HEK293 (cell line): ENCODE data around the gene ZNF552.
"Not testable (repeated sequence)": the region's sequence is repeated elsewhere in the genome, so short reads cannot be mapped to it uniquely, and the experiment has no call there.

Experiments
- REPIN1 ChIP-seq: fragments of 450-650 bp; formaldehyde crosslinking; IDR thresholded peaks from 2 replicates; pipeline ENCODE4 v1.5.1; 2017; ENCODE audit warnings: missing biosample characterization, missing genetic modification characterization, low read depth
- SETDB1 ChIP-seq: IDR thresholded peaks from one replicate; pipeline ENCODE4 v1.6.1; 2017; ENCODE audit warnings: mild to moderate bottlenecking, low read length, moderate library complexity, mixed read lengths; ENCODE audit not compliant: insufficient read length
- ZBTB8A ChIP-seq: fragments of 450-650 bp; formaldehyde crosslinking; IDR thresholded peaks from 2 replicates; pipeline ENCODE4 v1.5.1; 2016; ENCODE audit warnings: missing biosample characterization, missing genetic modification characterization
- ZNF146 ChIP-seq: fragments of 450-650 bp; formaldehyde crosslinking; IDR thresholded peaks from 2 replicates; pipeline ENCODE4 v1.5.1; 2016; ENCODE audit warnings: missing biosample characterization, missing genetic modification characterization
- ZNF24 ChIP-seq: fragments of 450-650 bp; formaldehyde crosslinking; IDR thresholded peaks from 2 replicates; pipeline ENCODE4 v1.5.1; 2016; ENCODE audit warnings: missing biosample characterization, missing genetic modification characterization
- ZNF335 ChIP-seq: fragments of 450-650 bp; formaldehyde crosslinking; conservative IDR thresholded peaks from 2 replicates; pipeline ENCODE4 v1.5.1; 2016; ENCODE audit warnings: missing biosample characterization, missing genetic modification characterization
- ZNF548 ChIP-seq: fragments of 450-650 bp; formaldehyde crosslinking; IDR thresholded peaks from 2 replicates; pipeline ENCODE4 v1.5.1; 2016; ENCODE audit warnings: missing biosample characterization, missing genetic modification characterization
- ZNF600 ChIP-seq: fragments of 450-650 bp; formaldehyde crosslinking; IDR thresholded peaks from 2 replicates; pipeline ENCODE4 v1.5.1; 2016; ENCODE audit warnings: missing biosample characterization, missing genetic modification characterization
- ZSCAN30 ChIP-seq: fragments of 450-650 bp; IDR thresholded peaks from 2 replicates; pipeline ENCODE4 v1.5.1; 2018; ENCODE audit warnings: missing biosample characterization, mild to moderate bottlenecking, missing genetic modification characterization, moderate library complexity
- TF ChIP-seq, protein P1 (sequence below): fragments of 450-650 bp; formaldehyde crosslinking; IDR thresholded peaks from 2 replicates; pipeline ENCODE4 v1.5.1; 2016; ENCODE audit warnings: missing biosample characterization, missing genetic modification characterization
- TF ChIP-seq, protein P2 (sequence below): fragments of 450-650 bp; formaldehyde crosslinking; IDR thresholded peaks from 2 replicates; pipeline ENCODE4 v1.5.1; 2017; ENCODE audit warnings: missing biosample characterization, missing genetic modification characterization
- TF ChIP-seq, protein P3 (sequence below): fragments of 450-650 bp; formaldehyde crosslinking; IDR thresholded peaks from 2 replicates; pipeline ENCODE4 v1.5.1; 2016; ENCODE audit warnings: missing biosample characterization, missing genetic modification characterization
- TF ChIP-seq, protein P4 (sequence below): fragments of 450-650 bp; formaldehyde crosslinking; IDR thresholded peaks from 2 replicates; pipeline ENCODE4 v1.5.1; 2017; ENCODE audit warnings: missing biosample characterization, missing genetic modification characterization

DNA sequence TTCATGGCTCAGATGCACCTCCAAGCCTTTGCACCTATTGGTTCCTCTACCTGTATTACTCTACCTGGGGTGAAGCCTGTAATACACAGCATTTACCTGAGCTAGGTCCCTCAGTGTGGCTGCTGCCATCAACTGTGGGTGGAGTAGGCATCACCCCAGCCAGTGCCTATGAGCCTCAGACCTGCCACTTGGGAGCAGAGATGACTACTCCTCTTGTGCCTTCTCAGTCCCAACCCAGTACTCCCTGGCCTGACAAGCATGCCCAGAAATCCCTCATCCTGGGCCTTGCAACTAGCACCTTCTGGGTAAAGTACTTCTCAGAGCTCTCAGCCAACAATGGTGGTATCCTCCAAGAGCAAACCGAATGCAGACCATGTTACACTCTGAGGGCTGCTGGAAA, 18.1 kb downstream of the ZNF552 start:
- not testable (repeated sequence) for TF ChIP-seq ZNF548 (tag by site-specific recombination); ZSCAN30; ZNF146; ZNF24 (tag by site-specific recombination); ZNF335; SETDB1; ZNF600; REPIN1 (tag by site-specific recombination); ZBTB8A (tag by site-specific recombination)
- TF ChIP-seq, protein P1, sequence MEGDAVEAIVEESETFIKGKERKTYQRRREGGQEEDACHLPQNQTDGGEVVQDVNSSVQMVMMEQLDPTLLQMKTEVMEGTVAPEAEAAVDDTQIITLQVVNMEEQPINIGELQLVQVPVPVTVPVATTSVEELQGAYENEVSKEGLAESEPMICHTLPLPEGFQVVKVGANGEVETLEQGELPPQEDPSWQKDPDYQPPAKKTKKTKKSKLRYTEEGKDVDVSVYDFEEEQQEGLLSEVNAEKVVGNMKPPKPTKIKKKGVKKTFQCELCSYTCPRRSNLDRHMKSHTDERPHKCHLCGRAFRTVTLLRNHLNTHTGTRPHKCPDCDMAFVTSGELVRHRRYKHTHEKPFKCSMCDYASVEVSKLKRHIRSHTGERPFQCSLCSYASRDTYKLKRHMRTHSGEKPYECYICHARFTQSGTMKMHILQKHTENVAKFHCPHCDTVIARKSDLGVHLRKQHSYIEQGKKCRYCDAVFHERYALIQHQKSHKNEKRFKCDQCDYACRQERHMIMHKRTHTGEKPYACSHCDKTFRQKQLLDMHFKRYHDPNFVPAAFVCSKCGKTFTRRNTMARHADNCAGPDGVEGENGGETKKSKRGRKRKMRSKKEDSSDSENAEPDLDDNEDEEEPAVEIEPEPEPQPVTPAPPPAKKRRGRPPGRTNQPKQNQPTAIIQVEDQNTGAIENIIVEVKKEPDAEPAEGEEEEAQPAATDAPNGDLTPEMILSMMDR (tag by site-specific recombination) = not testable (repeated sequence)
- TF ChIP-seq, protein P2, sequence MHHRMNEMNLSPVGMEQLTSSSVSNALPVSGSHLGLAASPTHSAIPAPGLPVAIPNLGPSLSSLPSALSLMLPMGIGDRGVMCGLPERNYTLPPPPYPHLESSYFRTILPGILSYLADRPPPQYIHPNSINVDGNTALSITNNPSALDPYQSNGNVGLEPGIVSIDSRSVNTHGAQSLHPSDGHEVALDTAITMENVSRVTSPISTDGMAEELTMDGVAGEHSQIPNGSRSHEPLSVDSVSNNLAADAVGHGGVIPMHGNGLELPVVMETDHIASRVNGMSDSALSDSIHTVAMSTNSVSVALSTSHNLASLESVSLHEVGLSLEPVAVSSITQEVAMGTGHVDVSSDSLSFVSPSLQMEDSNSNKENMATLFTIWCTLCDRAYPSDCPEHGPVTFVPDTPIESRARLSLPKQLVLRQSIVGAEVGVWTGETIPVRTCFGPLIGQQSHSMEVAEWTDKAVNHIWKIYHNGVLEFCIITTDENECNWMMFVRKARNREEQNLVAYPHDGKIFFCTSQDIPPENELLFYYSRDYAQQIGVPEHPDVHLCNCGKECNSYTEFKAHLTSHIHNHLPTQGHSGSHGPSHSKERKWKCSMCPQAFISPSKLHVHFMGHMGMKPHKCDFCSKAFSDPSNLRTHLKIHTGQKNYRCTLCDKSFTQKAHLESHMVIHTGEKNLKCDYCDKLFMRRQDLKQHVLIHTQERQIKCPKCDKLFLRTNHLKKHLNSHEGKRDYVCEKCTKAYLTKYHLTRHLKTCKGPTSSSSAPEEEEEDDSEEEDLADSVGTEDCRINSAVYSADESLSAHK = not testable (repeated sequence)
- TF ChIP-seq, protein P3, sequence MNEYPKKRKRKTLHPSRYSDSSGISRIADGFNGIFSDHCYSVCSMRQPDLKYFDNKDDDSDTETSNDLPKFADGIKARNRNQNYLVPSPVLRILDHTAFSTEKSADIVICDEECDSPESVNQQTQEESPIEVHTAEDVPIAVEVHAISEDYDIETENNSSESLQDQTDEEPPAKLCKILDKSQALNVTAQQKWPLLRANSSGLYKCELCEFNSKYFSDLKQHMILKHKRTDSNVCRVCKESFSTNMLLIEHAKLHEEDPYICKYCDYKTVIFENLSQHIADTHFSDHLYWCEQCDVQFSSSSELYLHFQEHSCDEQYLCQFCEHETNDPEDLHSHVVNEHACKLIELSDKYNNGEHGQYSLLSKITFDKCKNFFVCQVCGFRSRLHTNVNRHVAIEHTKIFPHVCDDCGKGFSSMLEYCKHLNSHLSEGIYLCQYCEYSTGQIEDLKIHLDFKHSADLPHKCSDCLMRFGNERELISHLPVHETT (tag by site-specific recombination) = not testable (repeated sequence)
- TF ChIP-seq, protein P4, sequence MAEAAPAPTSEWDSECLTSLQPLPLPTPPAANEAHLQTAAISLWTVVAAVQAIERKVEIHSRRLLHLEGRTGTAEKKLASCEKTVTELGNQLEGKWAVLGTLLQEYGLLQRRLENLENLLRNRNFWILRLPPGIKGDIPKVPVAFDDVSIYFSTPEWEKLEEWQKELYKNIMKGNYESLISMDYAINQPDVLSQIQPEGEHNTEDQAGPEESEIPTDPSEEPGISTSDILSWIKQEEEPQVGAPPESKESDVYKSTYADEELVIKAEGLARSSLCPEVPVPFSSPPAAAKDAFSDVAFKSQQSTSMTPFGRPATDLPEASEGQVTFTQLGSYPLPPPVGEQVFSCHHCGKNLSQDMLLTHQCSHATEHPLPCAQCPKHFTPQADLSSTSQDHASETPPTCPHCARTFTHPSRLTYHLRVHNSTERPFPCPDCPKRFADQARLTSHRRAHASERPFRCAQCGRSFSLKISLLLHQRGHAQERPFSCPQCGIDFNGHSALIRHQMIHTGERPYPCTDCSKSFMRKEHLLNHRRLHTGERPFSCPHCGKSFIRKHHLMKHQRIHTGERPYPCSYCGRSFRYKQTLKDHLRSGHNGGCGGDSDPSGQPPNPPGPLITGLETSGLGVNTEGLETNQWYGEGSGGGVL (tag by site-specific recombination) = not testable (repeated sequence)
